GM13976 (cell line): ENCODE results near the gene PSMD13.

Experiments
- DNase-seq: peaks from one replicate; pipeline ENCODE4 v3.0.0; 2012; ENCODE audit warnings: low spot score
- in situ Hi-C: fragments of 300-500 bp; cut with MboI; formaldehyde crosslinking; loops from one replicate; pipeline ENCODE4 v1.12.0; 2022; ENCODE audit warnings: low sequenced_read_pairs, mixed read lengths, inconsistent platforms; ENCODE audit not compliant: unreplicated experiment
- TF ChIP-seq, protein P1 (sequence below): IDR thresholded peaks from 2 replicates; pipeline ENCODE4 v1.5.1; 2012; ENCODE audit warnings: borderline replicate concordance, mild to moderate bottlenecking; ENCODE audit not compliant: insufficient read depth; ENCODE audit errors: extremely low read depth, missing control alignments, control extremely low read depth

Gene PSMD13

DNA sequence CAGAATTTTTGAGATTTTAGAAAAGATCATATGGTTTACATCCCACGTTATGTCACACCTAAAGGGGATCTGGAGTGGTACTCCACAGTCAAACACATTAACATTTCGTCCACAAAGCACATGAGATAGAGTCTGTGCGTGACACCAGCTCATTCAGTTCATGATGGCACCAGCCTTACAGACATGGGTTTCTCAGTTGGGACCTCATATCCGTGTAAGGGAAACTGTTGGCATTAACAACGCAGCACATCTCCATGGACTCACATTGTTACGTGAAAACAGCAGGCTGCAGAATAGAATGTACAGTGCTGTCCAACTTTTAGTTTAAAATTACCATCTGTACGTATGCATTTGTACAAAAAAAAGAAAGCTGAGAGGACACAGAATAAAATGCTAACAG lies 15.2 kb upstream of the PSMD13 start:
- no peak for DNase-seq
- in situ Hi-C loops, result no loop called here
- TF ChIP-seq, protein P1, sequence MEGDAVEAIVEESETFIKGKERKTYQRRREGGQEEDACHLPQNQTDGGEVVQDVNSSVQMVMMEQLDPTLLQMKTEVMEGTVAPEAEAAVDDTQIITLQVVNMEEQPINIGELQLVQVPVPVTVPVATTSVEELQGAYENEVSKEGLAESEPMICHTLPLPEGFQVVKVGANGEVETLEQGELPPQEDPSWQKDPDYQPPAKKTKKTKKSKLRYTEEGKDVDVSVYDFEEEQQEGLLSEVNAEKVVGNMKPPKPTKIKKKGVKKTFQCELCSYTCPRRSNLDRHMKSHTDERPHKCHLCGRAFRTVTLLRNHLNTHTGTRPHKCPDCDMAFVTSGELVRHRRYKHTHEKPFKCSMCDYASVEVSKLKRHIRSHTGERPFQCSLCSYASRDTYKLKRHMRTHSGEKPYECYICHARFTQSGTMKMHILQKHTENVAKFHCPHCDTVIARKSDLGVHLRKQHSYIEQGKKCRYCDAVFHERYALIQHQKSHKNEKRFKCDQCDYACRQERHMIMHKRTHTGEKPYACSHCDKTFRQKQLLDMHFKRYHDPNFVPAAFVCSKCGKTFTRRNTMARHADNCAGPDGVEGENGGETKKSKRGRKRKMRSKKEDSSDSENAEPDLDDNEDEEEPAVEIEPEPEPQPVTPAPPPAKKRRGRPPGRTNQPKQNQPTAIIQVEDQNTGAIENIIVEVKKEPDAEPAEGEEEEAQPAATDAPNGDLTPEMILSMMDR, result no peak

DNA sequence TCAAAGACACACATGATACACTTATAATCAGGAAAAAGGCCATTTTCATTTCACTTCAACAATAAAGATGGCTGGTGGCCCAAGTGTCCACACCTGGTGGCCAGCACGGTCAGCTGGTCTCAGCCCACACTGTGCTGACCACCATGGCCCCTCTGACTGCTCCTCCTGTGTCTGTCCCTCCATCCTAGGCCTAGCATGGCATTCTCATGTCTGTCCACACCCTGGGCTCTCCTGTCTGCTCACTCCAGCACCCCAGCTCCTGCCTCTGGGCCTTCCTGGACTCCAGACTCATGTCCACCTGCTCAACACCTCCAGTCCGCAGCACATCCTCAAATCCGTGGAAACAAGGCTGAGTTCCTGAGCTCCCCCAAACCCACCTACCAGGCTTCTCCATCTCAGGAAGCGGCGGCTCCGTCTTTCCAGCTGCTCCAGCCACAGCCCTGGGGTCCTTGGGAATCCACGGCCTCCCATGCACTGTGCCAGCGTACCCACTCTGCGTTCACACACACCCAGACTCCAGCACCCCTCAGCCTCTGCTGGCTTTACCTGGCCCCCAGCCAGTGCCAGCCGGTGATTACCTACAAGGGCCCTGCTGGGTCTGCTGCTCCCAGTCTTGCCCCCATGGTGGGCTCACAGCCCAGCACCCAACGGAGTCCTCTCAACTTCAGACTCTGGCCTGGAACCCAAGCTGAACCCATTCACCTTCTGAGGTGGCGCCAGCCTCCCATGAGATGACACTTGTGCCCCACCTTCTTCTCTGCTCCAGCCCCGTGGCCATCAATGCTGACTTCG lies 14.6 kb upstream of the PSMD13 start:
- TF ChIP-seq, protein P1, result no peak
- in situ Hi-C loops, result no loop called here
- DNase-seq, result peak; percentile 7

DNA sequence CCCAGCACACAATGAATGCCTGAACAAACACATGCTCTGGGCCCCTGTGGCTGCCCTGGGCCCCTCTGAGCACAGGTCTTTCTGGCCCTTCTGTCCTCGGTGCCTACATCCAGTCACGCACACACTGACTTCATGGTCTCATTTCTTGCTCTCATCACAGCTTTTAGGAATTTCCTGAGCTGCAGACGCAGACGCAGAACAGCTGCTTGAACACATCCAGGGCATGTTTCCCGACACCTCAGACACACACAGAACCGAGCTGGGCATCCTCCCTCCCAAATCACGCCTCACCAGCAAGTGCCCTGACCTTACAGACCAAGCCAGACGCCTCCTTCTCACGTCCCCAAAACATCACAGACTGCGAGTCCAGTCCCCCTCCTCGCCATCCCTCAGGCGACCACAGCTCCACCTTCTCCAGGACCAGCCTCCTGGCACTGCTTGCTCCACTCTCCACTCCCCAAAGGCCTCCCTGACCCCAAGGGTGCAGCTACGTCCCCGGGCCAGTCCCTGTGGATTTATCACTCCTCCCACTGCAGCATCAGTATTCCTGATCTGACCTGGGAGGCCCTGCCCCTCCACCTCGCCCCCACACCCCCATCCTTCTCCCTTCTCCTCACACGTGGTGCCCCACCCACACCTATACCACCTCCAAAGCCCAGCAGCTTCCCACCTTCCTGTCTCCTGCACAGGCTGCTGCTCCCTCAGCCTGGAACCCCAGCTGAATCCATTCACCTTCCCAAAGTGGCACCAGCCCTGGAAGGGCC lies 13.6 kb upstream of the PSMD13 start:
- DNase-seq, result peak; percentile 9
- in situ Hi-C loops, result no loop called here
- TF ChIP-seq, protein P1, result no peak

DNA sequence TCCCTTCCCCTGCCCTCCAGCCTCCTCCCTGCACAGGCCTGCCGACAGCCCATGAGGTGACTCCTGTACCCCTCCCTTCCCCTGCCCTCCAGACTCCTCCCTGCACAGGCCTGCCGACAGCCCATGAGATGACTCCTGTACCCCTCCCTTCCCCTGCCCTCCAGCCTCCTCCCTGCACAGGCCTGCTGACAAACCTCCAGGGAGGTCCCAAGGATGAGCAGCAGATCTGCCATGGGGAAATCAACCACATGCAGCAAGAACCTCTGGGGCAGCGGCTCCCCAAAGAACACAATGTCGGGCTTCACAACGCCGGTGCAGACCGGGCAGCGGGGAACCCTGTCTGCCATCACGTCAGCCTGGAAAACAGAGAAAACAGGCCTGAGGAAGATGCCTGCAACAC lies 12.9 kb upstream of the PSMD13 start:
- in situ Hi-C loops, result no loop called here
- TF ChIP-seq, protein P1, result no peak
- no peak for DNase-seq

DNA sequence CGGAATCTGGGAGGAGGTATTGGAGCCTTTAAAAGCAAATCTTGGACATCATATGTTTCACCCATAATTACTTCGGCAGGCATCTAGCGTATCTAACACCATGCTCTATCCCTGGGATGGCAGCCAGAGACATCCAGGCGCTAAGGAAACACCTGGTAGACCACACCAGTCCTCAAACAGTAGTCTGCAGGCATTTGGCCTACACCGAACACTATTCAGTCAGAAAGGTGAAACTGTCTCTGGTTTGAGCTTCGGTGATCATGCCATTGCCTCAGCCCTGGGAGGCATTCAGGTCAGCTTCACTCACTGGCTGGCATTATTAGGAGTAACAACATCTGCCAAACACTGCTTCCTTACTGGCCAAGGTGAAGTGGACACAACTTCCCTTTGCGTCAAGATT lies 12.4 kb upstream of the PSMD13 start:
- in situ Hi-C loops, result no loop called here
- no peak for DNase-seq
- TF ChIP-seq, protein P1, result no peak

DNA sequence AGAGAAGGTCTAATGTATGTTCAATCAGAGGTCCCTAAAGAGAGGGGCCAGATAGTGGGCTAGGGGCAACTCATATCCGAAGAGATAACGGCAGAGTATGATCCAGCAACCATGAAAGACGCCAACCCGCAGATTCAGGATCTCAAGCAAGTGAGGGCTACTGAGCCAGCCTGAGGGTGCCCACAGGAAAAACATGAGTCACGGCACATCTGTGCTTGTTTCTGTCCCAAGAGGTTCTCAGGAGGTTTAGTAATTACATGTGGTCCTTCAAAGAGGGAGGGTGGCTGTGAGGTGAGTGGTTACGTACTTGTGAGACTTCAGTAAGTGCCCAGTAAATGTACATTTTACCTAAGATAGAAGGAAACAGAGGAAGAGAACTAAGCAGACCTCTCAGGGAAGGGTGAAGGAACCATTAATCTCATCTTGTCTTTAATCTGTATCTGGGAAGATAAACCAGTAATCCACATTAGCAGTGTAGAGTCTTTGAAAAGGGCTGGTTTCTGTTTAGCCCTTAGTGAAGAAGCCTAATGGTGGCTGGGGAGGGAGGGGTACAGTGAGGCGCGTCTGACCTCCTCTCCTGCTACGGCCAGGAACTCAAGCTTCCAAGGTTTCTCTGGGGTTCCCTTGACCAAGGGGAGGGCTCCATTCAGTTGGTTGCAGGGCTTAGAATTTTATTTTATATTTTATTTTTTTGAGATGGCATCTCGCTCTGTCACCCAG lies 10.9 kb upstream of the PSMD13 start:
- in situ Hi-C loops, result no loop called here
- DNase-seq, result peak; percentile 41
- TF ChIP-seq, protein P1, result no peak
